Astrocyte (in vitro differentiated cells and primary cell): ENCODE results near the gene YBX3.

Experiments used
- CTCF ChIP-seq: IDR thresholded peaks from 2 replicates; pipeline ENCODE4 v1.5.1; 2011; ENCODE audit warnings: low read depth, mild to moderate bottlenecking, inconsistent platforms, low read length, moderate library complexity; ENCODE audit not compliant: insufficient read depth
- EZH2 ChIP-seq: IDR thresholded peaks from 2 replicates; pipeline ENCODE4 v1.6.1; 2012; ENCODE audit warnings: mild to moderate bottlenecking, low read length, inconsistent platforms; ENCODE audit not compliant: insufficient read depth

DNA sequence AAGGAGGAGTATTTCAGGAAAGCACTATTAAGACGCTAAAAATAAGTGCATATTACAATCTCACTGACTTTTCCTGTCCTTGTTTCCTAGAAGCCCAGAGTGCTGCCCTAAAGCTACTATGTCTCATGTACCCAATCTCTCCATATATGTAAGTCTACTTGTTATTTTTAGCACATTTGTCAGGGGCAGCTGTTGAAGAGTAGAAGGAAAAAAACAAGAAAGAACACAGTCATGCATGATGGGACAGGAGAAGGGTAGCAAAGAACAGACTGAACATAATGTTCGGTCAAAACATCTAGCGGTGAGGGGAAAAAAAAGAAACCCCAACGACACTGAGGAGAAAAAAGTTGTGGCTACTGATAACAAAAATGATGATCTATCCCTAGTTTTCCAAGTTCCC lies 14.3 kb downstream of the YBX3 start:
- TF ChIP-seq EZH2 (no peak), CTCF (no peak)
